NT2/D1 (cell line): Measurements from ENCODE around the gene PTPRQ.

Experiments
- YY1 ChIP-seq: IDR thresholded peaks from 2 replicates; pipeline ENCODE4 v1.6.1; 2011; ENCODE audit not compliant: insufficient read length, insufficient read depth
- ZNF274 ChIP-seq: IDR thresholded peaks from 2 replicates; pipeline ENCODE4 v1.6.1; 2011; ENCODE audit warnings: mild to moderate bottlenecking, low read depth, low read length

DNA sequence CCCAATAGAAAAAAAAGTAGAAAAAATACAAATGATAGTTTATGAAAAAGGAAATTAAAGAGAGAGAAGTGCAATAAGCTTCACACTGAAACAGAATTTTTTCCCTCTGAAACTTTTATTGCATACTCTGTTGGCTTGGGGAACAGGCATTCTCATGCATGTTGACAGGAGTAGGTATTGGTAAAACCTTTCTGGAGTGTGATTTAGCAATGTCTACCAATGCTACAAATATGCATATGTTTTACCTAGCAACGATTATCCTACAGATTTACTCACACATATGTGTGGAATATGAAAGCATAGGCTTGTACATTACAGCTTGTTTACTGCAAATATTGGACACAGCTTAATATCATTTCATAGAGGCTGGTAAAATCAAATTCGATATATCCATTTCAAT, 137.7 kb downstream of the PTPRQ start:
- no peak for TF ChIP-seq YY1
- TF ChIP-seq ZNF274, result no peak
